Activated naive CD8-positive, alpha-beta T cell treated with anti-CD3 and anti-CD28 coated beads, Interleukin-2, amount 10 ng/mL, durations not matched to agents 7 days and 5 days (primary cell): Measurements from ENCODE around the gene ZEB2. TPM values are rescaled to one million over a fixed set of nuclear protein-coding genes. Genes with fewer than 3 reads are reported as not detected.

ENCODE experiments used
- ATAC-seq: fragments of 150-1000 bp; cut with Tn5 transposase; one replicate; pipeline ENCODE4 v1.10.0; 2021; ENCODE audit warnings: low read depth, moderate library complexity
- POLR2A ChIA-PET: fragments of 350-600 bp; sonication (Branson Sonifier 250); formaldehyde crosslinking; loops from one replicate; lab custom pipeline; 2021; ENCODE audit warnings: antibody characterized with exemption; lab: Charles Lee
- DNase-seq: peaks from one replicate; pipeline ENCODE4 v3.0.0; 2021
- H3K27ac Mint-ChIP-seq: one replicate; pipeline ENCODE4 v1.8.0; 2022; ENCODE audit warnings: mild to moderate bottlenecking, mixed read lengths
- H3K27me3 Mint-ChIP-seq: one replicate; pipeline ENCODE4 v1.8.0; 2022; ENCODE audit warnings: mild to moderate bottlenecking, moderate library complexity, mixed read lengths
- H3K36me3 Mint-ChIP-seq: one replicate; pipeline ENCODE4 v1.8.0; 2021; ENCODE audit warnings: mild to moderate bottlenecking, mixed read lengths
- H3K4me1 Mint-ChIP-seq: one replicate; pipeline ENCODE4 v1.8.0; 2021; ENCODE audit warnings: mixed read lengths
- H3K4me3 Mint-ChIP-seq: one replicate; pipeline ENCODE4 v1.8.0; 2022; ENCODE audit warnings: mild to moderate bottlenecking, moderate library complexity, mixed read lengths
- H3K9me3 Mint-ChIP-seq: one replicate; pipeline ENCODE4 v1.8.0; 2021; ENCODE audit warnings: mixed read lengths
- total RNA-seq, 2 experiments: library from RNA; stranded (reverse); gene quantifications; one replicate each; pipeline ENCODE4 v1.2.3, GENCODE V29; 2021

The ZEB2 gene
- total RNA-seq, 2 experiments from 2014 or later, result 17.8 to 19.6 TPM

DNA sequence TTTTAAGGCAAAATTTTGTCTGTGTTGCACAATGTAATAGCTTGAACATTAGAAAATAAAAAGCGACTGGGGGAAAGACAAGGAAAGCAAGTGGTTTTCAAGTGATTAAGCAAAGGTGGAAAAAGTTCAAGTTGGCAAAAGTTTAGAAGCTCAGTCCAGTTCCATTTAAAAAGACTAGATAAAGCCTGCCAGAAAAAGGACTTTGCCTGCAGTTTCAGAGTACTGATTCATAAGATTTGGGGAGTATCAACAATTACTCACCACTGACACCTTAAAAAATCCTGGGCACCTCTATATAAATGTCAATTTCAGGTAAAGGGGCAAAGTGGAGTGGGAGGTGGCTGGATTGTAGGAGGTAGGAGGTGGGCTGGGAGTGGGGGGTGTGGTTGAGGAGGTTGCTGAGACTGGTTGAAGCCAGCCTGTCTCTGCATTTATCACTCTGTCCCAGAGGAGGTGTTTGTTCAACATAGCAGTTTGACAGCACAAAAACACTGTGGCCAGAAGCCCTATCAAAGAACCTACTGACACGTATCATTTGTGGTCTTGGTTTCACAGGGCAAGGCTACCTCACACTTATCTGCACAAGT, 14.6 kb downstream of the ZEB2 start:
- H3K4me1 Mint-ChIP-seq, result peaks cover 9% of the 10 kb centered on the region

DNA sequence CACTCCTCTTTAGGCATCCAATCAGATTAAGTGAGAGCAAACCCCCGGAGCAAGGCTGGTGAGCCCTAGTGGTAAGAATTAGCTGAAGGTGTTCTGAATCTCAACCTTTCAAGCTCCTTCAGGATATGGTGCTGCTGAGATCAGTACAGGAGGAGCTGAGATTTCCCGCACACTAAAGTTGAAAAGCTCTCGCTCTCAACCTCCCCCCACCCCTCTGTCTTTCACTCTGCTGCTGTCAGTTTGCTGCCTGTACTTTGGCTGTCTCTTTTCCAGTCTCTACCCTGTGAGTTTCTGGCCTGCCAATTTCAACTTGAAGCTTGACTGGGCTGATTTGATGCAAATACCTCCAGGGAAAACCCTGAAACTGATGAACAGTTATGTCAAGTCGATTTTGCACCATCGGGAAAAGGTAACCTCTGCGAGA, 15.7 kb downstream of the ZEB2 start:
- Mint-ChIP-seq H3K27ac (no peak overlapping the region), H3K27me3 (peaks cover 34% of the 10 kb centered on the region), H3K4me1 (peaks cover 9% of the 10 kb centered on the region), H3K9me3 (no peaks in the 10 kb centered on the region), H3K4me3 (no peak overlapping the region), H3K36me3 (peaks cover 1% of the 10 kb centered on the region)
- POLR2A ChIA-PET, result no interaction called here
- DNase-seq (no peak), ATAC-seq (no peak)

More for the DNA sequence above, 14.6 kb downstream of the ZEB2 start:
- Mint-ChIP-seq H3K4me3 (no peak overlapping the region), H3K27ac (no peak overlapping the region), H3K36me3 (peaks cover 1% of the 10 kb centered on the region), H3K27me3 (peaks cover 34% of the 10 kb centered on the region), H3K9me3 (no peaks in the 10 kb centered on the region)
- ATAC-seq, result peak; percentile 50
- POLR2A ChIA-PET, result no interaction called here
- DNase-seq, result no peak

DNA sequence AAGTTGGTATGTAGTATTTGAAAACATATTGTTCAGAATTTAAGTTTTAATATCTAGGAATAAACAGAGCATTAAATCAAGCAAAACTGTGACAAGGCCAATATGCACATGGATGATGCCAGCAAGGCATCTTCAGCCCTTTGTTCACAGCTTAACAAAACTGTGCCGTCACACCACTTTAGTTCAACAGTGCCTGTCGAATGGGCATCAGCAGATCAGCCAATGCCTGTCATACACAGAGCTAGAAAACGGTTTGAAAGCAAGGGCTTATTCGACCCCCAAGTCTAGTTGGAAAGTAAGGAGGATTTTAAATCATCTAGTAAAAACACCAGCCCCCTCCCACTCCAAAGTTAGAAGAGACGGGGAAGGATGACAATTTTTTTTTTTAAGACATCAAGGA, 16.7 kb downstream of the ZEB2 start:
- DNase-seq (no peak), ATAC-seq (no peak)
- POLR2A ChIA-PET, result no interaction called here
- Mint-ChIP-seq H3K36me3 (peaks cover 1% of the 10 kb centered on the region), H3K9me3 (no peaks in the 10 kb centered on the region), H3K4me3 (no peak overlapping the region), H3K27ac (no peak overlapping the region), H3K4me1 (peaks cover 9% of the 10 kb centered on the region), H3K27me3 (peaks cover 34% of the 10 kb centered on the region)

DNA sequence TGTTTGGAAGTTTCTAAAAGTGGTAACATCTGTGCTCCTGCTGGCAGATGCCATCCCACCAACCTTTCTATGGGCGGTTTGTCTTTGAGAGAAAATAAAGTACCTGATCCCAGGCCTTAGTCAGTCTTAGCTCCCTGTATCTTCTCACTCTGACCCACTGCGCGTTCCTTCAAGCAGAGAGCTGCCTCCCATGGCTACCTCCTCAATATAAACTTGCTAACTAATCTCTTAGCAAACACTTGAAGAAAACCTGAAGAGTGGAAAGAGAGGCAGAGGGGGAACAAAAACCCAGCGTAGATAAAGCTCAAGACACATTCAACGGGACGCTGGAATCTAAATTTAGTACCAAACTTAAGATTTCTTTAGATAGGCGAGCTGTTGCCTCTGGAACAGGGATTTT, 17.6 kb downstream of the ZEB2 start:
- Mint-ChIP-seq H3K36me3 (peaks cover 1% of the 10 kb centered on the region), H3K4me1 (peaks cover 6% of the 10 kb centered on the region), H3K4me3 (no peak overlapping the region), H3K9me3 (no peaks in the 10 kb centered on the region), H3K27me3 (peaks cover 27% of the 10 kb centered on the region), H3K27ac (no peak overlapping the region)
- POLR2A ChIA-PET, result no interaction called here
- ATAC-seq (no peak), DNase-seq (no peak)

DNA sequence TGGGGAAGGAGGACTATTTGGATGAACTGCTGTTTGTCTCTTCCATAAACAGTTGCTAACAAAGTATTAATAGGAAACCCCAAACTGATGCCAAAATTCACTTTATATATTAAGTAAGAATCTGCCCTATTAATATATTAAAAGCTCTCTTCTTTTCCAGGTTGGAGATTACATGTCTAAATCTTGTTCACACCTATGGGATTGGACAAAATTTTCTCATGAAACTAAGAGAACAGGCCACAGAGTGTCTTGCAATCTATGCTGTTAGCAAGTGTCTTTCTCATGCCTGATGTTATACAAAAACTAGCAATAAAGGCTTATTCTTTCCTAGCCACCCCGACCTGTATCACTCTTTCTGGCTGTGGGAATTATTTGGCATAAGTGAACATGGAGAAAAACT, 18.3 kb downstream of the ZEB2 start:
- ATAC-seq (no peak), DNase-seq (no peak)
- POLR2A ChIA-PET, result no interaction called here
- peaks cover 6% of the 10 kb centered on the region for H3K4me1 Mint-ChIP-seq
- no peaks in the 10 kb centered on the region for H3K9me3 Mint-ChIP-seq
- no peak overlapping the region for H3K4me3 Mint-ChIP-seq
- H3K36me3 Mint-ChIP-seq, result peaks cover 1% of the 10 kb centered on the region
- no peak overlapping the region for H3K27ac Mint-ChIP-seq
- H3K27me3 Mint-ChIP-seq, result peaks cover 24% of the 10 kb centered on the region

DNA sequence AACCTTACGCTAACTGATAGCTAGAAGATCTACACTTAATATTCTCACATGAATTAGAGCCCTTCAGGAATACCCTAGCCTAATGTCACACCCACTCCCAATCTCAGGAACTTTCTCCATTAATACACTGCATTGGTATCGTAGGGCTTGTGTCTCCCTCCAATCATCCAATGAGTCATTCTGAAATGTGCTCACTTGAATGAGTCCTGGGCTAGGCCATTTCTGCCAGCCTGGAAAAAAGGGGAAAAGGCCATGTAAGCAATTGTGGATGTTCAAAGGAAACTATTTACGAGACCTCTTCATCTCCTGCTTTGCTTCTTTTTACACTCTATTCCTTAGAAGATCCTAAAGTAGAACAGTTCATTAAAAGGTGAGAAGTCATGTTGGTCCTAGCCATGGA, 18.8 kb downstream of the ZEB2 start:
- Mint-ChIP-seq H3K4me1 (peaks cover 5% of the 10 kb centered on the region), H3K27me3 (peaks cover 24% of the 10 kb centered on the region), H3K36me3 (peaks cover 1% of the 10 kb centered on the region), H3K4me3 (no peak overlapping the region), H3K27ac (no peak overlapping the region), H3K9me3 (no peaks in the 10 kb centered on the region)
- POLR2A ChIA-PET, result no interaction called here
- ATAC-seq, result no peak
- DNase-seq, result no peak

DNA sequence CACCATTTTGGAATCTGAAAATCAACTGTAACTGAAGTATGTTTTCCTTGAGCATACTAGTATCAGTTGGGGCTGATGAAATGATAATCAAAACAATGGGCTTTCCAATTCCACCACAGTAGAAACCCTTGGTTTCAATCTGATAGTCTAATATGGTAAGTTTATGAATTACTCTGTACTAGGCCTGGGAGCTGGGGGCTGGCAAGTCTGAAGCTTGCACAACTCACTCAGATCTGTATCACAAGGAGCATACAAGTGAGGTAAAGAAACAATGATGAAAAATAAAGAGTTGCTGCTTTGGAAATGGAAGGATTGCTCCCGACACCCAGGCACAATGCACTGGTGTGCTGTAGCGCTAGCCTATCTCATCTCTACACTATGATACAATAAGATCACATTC, 19.4 kb downstream of the ZEB2 start:
- H3K9me3 Mint-ChIP-seq, result no peaks in the 10 kb centered on the region
- POLR2A ChIA-PET, result no interaction called here
- H3K36me3 Mint-ChIP-seq, result peaks cover 1% of the 10 kb centered on the region
- no peak for DNase-seq
- peaks cover 24% of the 10 kb centered on the region for H3K27me3 Mint-ChIP-seq
- H3K4me1 Mint-ChIP-seq, result peaks cover 5% of the 10 kb centered on the region
- no peak for ATAC-seq
- H3K4me3 Mint-ChIP-seq, result no peak overlapping the region
- H3K27ac Mint-ChIP-seq, result no peak overlapping the region

DNA sequence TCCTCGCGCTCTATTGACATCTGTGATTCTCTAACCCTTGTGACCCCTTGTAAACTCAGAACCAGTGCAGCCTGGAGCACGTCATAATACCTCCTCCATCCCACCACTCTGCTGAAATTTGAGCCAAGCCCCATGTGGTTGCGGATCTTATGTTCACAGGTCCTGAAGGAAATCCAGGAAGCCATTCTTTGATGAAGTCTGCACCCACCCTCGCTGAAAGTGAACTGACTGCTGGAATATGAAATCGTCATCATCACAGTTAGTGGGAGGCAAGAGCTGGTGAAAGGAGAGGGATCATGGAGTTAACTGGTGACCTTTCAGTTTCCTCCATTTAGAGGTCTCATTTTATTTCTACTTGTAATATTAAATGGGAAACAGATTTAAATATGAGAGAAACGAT, 21.6 kb downstream of the ZEB2 start:
- Mint-ChIP-seq H3K27ac (no peak overlapping the region), H3K4me3 (no peak overlapping the region), H3K27me3 (peaks cover 15% of the 10 kb centered on the region), H3K4me1 (no peaks in the 10 kb centered on the region), H3K36me3 (no peaks in the 10 kb centered on the region), H3K9me3 (no peaks in the 10 kb centered on the region)
- DNase-seq (no peak), ATAC-seq (no peak)
- POLR2A ChIA-PET, result no interaction called here

DNA sequence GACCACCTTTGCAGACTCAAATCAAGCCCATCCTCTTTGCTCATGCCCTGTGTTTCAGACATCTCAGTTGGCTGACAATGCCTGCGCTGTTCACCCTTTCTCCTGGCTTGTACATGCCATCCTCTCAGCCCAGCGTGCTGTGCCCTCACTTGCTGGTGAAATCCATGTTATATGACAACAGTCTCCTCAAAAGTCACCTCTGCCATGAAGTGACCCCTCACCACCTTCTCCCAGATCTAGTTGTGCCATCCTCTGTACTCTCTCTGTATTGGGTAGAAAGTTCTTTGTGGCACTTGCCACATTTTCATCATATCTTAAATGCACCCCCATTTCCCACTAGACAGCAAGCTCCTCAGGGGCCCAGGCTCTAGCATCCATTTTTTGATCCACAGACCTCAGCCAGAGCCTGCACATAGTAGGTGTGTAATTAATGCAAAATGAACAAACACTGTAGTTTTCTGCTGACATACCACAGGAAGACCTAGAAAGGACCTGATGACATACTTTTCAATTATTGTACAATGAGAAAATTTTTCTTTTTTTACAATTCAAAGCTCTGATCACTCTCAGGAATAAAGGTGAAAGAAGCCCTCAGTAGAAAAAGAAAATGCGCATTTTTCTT, 22.8 kb downstream of the ZEB2 start:
- H3K4me3 Mint-ChIP-seq, result no peak overlapping the region
- POLR2A ChIA-PET, result no interaction called here
- H3K9me3 Mint-ChIP-seq, result no peaks in the 10 kb centered on the region
- H3K27me3 Mint-ChIP-seq, result peaks cover 9% of the 10 kb centered on the region
- no peaks in the 10 kb centered on the region for H3K4me1 Mint-ChIP-seq
- no peak overlapping the region for H3K27ac Mint-ChIP-seq
- no peaks in the 10 kb centered on the region for H3K36me3 Mint-ChIP-seq
- ATAC-seq, result no peak
- no peak for DNase-seq

DNA sequence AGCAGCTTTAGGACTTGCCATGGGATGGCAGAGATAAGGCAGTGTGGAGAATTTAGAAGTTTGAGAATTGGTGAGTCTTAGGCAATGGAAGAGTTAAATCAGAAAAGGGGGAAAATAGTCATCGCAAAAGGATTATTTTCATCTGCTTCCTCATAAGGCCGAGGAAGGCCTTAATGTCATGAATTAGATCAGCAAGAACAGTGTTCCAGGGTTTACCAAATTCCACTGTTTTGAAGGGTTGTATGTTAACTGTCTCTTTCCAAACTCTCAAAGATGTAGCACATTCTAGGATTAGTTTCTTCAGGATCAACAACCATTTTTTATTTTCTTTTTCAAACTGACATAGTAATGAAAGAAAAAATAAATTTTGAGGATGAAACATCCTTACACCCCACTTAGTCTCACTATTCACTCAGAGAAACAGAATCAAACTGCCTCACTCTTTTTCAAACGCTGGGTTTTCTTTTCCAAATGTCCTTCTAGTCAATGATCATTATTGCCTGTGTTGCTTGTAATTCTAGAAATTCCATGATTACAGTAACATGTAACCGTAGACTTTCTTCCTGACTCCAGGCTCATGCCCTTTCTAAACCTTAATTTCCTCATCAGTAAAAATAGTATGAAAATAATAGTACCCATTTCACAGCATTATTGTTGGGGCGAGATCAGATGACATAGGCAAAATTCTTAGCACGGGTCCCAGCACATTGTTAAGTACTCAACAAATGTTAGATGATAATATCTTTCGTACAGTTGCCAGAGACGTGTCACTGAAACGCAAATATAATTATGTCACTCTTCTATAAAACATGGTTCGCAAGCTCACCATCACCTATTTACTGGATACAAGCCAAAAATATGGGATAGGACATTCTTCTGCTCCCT, 23.6 kb downstream of the ZEB2 start:
- no peak overlapping the region for H3K27ac Mint-ChIP-seq
- ATAC-seq (no peak), DNase-seq (no peak)
- H3K36me3 Mint-ChIP-seq, result peaks cover 3% of the 10 kb centered on the region
- POLR2A ChIA-PET, result no interaction called here
- H3K4me3 Mint-ChIP-seq, result no peak overlapping the region
- peaks cover 7% of the 10 kb centered on the region for H3K27me3 Mint-ChIP-seq
- H3K4me1 Mint-ChIP-seq, result no peaks in the 10 kb centered on the region
- H3K9me3 Mint-ChIP-seq, result no peaks in the 10 kb centered on the region

DNA sequence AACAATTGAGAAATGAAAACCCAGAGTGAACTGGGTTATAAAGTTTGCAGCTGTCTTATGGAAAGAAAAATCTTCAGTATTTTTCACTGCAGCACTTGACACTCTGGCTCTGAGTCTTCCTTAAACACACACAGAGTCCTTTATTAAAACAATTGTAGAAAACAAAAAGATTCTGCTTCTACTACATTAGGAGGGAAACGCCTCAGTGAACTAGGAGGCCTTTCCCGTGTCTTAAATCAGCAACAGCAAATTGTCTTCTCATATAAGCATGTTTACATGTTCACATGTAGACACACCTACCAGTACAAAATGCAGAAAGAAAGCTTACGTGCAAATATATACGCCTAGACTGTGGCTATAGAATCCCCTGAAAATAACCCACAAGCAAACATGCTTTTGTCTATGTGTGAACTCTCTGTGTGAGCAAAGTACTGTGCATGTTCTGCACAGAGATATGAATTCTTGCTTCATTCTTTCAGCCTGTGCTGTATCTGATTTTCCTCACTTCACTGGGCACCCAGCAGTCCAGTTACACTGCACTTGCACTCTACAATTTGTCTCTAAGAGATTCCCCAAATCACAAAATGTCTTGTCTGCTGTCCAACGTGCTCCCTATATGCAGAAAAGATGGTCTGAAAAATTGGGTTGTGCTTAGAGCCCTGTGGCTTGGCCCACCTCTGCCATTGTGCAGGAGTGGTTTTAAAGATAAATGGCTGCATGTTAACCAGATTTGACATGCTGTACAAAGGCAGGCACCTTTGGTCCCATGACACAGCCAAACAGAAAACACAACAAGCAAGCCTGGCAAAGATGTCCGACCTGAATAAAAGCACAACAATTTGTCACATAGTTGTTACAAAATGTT, 24.5 kb downstream of the ZEB2 start:
- DNase-seq, result no peak
- no peak for ATAC-seq
- Mint-ChIP-seq H3K4me3 (no peak overlapping the region), H3K27me3 (peaks cover 5% of the 10 kb centered on the region), H3K4me1 (no peaks in the 10 kb centered on the region), H3K36me3 (peaks cover 3% of the 10 kb centered on the region), H3K9me3 (no peaks in the 10 kb centered on the region), H3K27ac (no peak overlapping the region)
- POLR2A ChIA-PET, result no interaction called here

DNA sequence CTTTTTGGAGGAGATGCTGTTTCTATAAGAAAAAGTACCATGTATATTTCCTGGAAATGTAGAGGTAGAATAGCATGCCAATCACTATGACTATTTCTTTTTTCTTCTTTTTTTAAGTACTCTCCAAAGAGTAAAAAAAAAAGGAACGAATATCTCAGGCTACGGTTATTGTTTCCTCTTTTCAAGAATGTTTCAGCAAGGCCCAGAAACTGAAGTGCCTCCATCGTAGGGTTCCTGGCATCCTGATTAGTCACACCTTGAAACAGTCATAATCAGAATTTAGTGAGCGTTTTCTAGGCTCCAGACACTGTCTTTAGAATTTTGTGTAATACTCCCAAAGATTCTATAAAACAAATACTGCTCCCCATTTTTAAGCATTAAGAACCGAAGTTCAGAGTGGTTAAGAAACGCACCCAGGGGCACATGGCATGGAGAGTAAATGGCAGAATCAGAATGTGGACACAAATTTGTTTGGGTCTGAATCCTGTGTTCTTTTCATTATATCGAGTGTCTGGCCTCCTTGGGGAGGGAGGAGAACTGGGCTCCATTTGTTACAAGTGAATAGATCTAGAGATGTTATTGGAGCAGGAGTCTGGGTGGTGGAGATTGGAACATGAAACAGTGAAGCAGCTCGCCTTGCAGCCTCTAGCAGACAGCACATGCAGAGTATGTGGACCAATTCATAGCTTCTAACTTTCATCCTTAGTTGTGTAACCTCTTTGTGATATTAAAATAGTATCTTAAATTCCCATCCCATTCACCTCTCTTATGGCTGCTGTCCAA, 26.7 kb downstream of the ZEB2 start:
- H3K36me3 Mint-ChIP-seq, result peaks cover 3% of the 10 kb centered on the region
- no peak overlapping the region for H3K27ac Mint-ChIP-seq
- H3K4me3 Mint-ChIP-seq, result no peak overlapping the region
- no peaks in the 10 kb centered on the region for H3K9me3 Mint-ChIP-seq
- peaks cover 4% of the 10 kb centered on the region for H3K27me3 Mint-ChIP-seq
- peaks cover 4% of the 10 kb centered on the region for H3K4me1 Mint-ChIP-seq
- ATAC-seq (no peak), DNase-seq (no peak)
- POLR2A ChIA-PET, result no interaction called here
